Spleen (tissue), 11 donors: ENCODE measurements around the gene TRPM2. TPM values are rescaled to one million over a fixed set of nuclear protein-coding genes. Genes with fewer than 3 reads are reported as not detected.
A peak's percentile ranks its signal among the peaks of the same experiment; 100 is the strongest.

Experiments
- DNase-seq: peaks from one replicate; pipeline ENCODE4 v3.0.0-alpha.2; 2020
- H3K27ac ChIP-seq, 8 donors: fragments of 200-600 bp; sonication (generic) in 7 of 8; 1 replicate in 4 of 8; 2 replicates in 4 of 8; pipeline versions ENCODE4 v1.5.0 to v1.8.0; 2016 to 2021; ENCODE audit warnings: inconsistent platforms in 4 of 8, mild to moderate bottlenecking in 4 of 8, moderate library complexity in 1 of 8
- H3K27me3 ChIP-seq, 7 donors: fragments of 200-600 bp; sonication (generic) in 6 of 7; replicated peaks in 1 of 7; 1 replicate in 4 of 7; 2 replicates in 3 of 7; pipeline versions ENCODE4 v1.5.0 to v1.8.0; 2016 to 2021; ENCODE audit warnings: inconsistent platforms in 3 of 7, mild to moderate bottlenecking in 1 of 7
- H3K36me3 ChIP-seq, 6 donors: fragments of 200-600 bp; sonication (generic) in 5 of 6; 1 replicate in 4 of 6; 2 replicates in 2 of 6; pipeline versions ENCODE4 v1.5.0 to v1.8.0; 2016 to 2021; ENCODE audit warnings: inconsistent platforms in 2 of 6
- H3K4me1 ChIP-seq, 6 donors: fragments of 200-600 bp; sonication (generic) in 5 of 6; 1 replicate in 3 of 6; 2 replicates in 3 of 6; pipeline versions ENCODE4 v1.5.0 to v1.8.0; 2016 to 2021; ENCODE audit warnings: inconsistent platforms in 3 of 6
- H3K4me3 ChIP-seq, 8 donors: fragments of 200-600 bp; sonication (generic) in 7 of 8; 1 replicate in 4 of 8; 2 replicates in 4 of 8; pipeline versions ENCODE4 v1.5.0 to v1.8.0; 2016 to 2021; ENCODE audit warnings: inconsistent platforms in 4 of 8, mild to moderate bottlenecking in 4 of 8, moderate library complexity in 2 of 8
- H3K9me3 ChIP-seq, 8 donors: fragments of 200-600 bp; sonication (generic) in 7 of 8; 1 replicate in 4 of 8; 2 replicates in 4 of 8; pipeline versions ENCODE4 v1.5.0 to v1.8.0; 2016 to 2021; ENCODE audit warnings: inconsistent platforms in 4 of 8
- CTCF ChIP-seq, 11 experiments: fragments of 200-600 bp in 7 of 11; fragments of 450-650 bp in 4 of 11; sonication (generic) in 4 of 11; IDR thresholded peaks in 8 of 11; conservative IDR thresholded peaks in 3 of 11; 1 replicate in 7 of 11; 2 replicates in 4 of 11; pipeline versions ENCODE4 v1.4.0 to v1.8.0; 2016 to 2021; ENCODE audit warnings: antibody characterized with exemption in 11 of 11, inconsistent platforms in 4 of 11, mild to moderate bottlenecking in 1 of 11
- POLR2A ChIP-seq, 3 donors: fragments of 450-650 bp; IDR thresholded peaks; one replicate each; pipeline ENCODE4 v1.5.1; 2017; ENCODE audit warnings: antibody characterized with exemption in 3 of 3, mild to moderate bottlenecking in 1 of 3
- POLR2AphosphoS5 ChIP-seq, 3 donors: sonication (generic); formaldehyde crosslinking; IDR thresholded peaks; one replicate each; pipeline ENCODE4 v1.5.1; 2017; ENCODE audit warnings: antibody characterized with exemption in 3 of 3
- WGBS, 5 donors: extraction: QIAGEN DNeasy Blood & Tissue Kit in 3 of 5; methylation state at CpG; one replicate each; pipeline versions ENCODE4 v1.1.5 to v1.1.7; 2013 to 2018; 5-methylcytosine and 5-hydroxymethylcytosine counted together
- intact Hi-C: fragments of 100-400 bp; cut with DNase I; formaldehyde crosslinking; loops from one replicate; pipeline ENCODE4 v1.15.0; 2023; ENCODE audit warnings: low total_unique reads
- polyA plus RNA-seq, 3 donors: library from polyadenylated mRNA; stranded (reverse); fragments of 200-250 nt; gene quantifications; one replicate each; pipeline ENCODE4 v1.2.1, GENCODE V29; 2013
- total RNA-seq, 7 donors: library from RNA; depleted of rRNA in 3 of 7; stranded (reverse); fragments of >200 nt in 3 of 7; fragmentation: NEBNext Ultra II Directional in 4 of 7; extraction: Animal tissue kit (Norgen Biotek cat#: 25700) in 4 of 7; gene quantifications; one replicate each; pipeline versions ENCODE4 v1.1.0 to v1.2.1, GENCODE V29; 2016 to 2021
- donor health status: healthy with polysubstance abuse.
- donor health status: DM: no; HTN: no; CAD: no; lungs with moderate emphysema.
- donor health status: DM: no; HTN: no; CAD: no.
- donor health status: Bipolar disorder and iron deficiency.
- donor health status: healthy.
- donor health status: DM: no; HTN: no; CAD: no.
- donor health status: DM: yes; HTN: yes; CAD: no.

The TRPM2 gene
- total and polyA plus RNA-seq, 10 donors: 10.4 to 44.1 (median 23.3) TPM

GRCh38 chr21:44459712-44460440 is 106.5 kb downstream of the TRPM2 start:
- Histone ChIP-seq H3K27ac (no peak overlapping the region), H3K4me1 (peaks cover 5 to 16% (median 9%) of the 10 kb centered on the region in 6 donors), H3K4me3 (no peak overlapping the region), H3K36me3 (peaks cover 0 to 4% (median 0%) of the 10 kb centered on the region in 6 donors), H3K27me3 (peaks cover 0 to 11% (median 0%) of the 10 kb centered on the region in 7 donors), H3K9me3 (peaks cover 0 to under 1% (median 0%) of the 10 kb centered on the region in 8 donors)
- intact Hi-C loops: no loop called here
- WGBS, 5 donors: 65 to 73% (median 70%) methylated on average over 14 of the region's 14 CpGs
- no peak for TF ChIP-seq POLR2AphosphoS5 (IDR thresholded peaks at IDR 0.05)
- no peak for TF ChIP-seq POLR2A (IDR thresholded peaks at IDR 0.05)
- TF ChIP-seq CTCF (IDR thresholded peaks at IDR 0.05 in 8 of 11, conservative IDR thresholded peaks at IDR 0.05 in 3 of 11): no peak
- DNase-seq: peak; percentile 51

- H3K9me3 ChIP-seq: no peaks in the 10 kb centered on the region
- peaks cover 0 to 4% (median 0%) of the 10 kb centered on the region in 6 donors for H3K36me3 ChIP-seq
- WGBS, 5 donors: 79 to 92% (median 87%) methylated on average over 7 to 8 of the region's 8 CpGs
- H3K4me1 ChIP-seq: peaks cover 5 to 12% (median 8%) of the 10 kb centered on the region in 6 donors
- H3K27me3 ChIP-seq: peaks cover 0 to 11% (median 0%) of the 10 kb centered on the region in 7 donors
- no peak overlapping the region for H3K27ac ChIP-seq
- no peak overlapping the region for H3K4me3 ChIP-seq
- peak; percentile 46 for DNase-seq
- no peak for TF ChIP-seq POLR2AphosphoS5 (IDR thresholded peaks at IDR 0.05)
- TF ChIP-seq CTCF (IDR thresholded peaks at IDR 0.05 in 8 of 11, conservative IDR thresholded peaks at IDR 0.05 in 3 of 11): no peak
- no peak for TF ChIP-seq POLR2A (IDR thresholded peaks at IDR 0.05)
- intact Hi-C loops: no loop called here
Observed at GRCh38 chr21:44460441-44460755, 107.0 kb downstream of the TRPM2 start.

- 79 to 98% (median 92%) methylated on average over 2 to 8 of the region's 8 CpGs for WGBS, 5 donors
- H3K27ac ChIP-seq: no peak overlapping the region
- DNase-seq: peak; percentile 54
- H3K4me3 ChIP-seq: no peak overlapping the region
- peaks cover 0 to 4% (median 0%) of the 10 kb centered on the region in 6 donors for H3K36me3 ChIP-seq
- H3K4me1 ChIP-seq: peaks cover 3 to 7% (median 5%) of the 10 kb centered on the region in 6 donors
- intact Hi-C loops: no loop called here
- H3K27me3 ChIP-seq: peaks cover 0 to 5% (median 0%) of the 10 kb centered on the region in 7 donors
- no peaks in the 10 kb centered on the region for H3K9me3 ChIP-seq
- no peak for TF ChIP-seq POLR2AphosphoS5 (IDR thresholded peaks at IDR 0.05)
- no peak for TF ChIP-seq CTCF (IDR thresholded peaks at IDR 0.05 in 8 of 11, conservative IDR thresholded peaks at IDR 0.05 in 3 of 11)
- TF ChIP-seq POLR2A (IDR thresholded peaks at IDR 0.05): no peak
Observed at GRCh38 chr21:44461005-44461404, 107.6 kb downstream of the TRPM2 start.

- 76 to 93% (median 85%) methylated on average over 12 to 15 of the region's 15 CpGs for WGBS, 5 donors
- TF ChIP-seq POLR2AphosphoS5 (IDR thresholded peaks at IDR 0.05): no peak
- no peak for TF ChIP-seq POLR2A (IDR thresholded peaks at IDR 0.05)
- peak in 1 of 11 experiments; percentile 9 for TF ChIP-seq CTCF (IDR thresholded peaks at IDR 0.05 in 8 of 11, conservative IDR thresholded peaks at IDR 0.05 in 3 of 11)
- intact Hi-C loops: no loop called here
- Histone ChIP-seq H3K4me1 (peaks cover 0 to 2% (median under 1%) of the 10 kb centered on the region in 6 donors), H3K27me3 (no peaks in the 10 kb centered on the region), H3K27ac (no peak overlapping the region), H3K4me3 (no peak overlapping the region), H3K9me3 (no peaks in the 10 kb centered on the region), H3K36me3 (peaks cover 0 to 4% (median 0%) of the 10 kb centered on the region in 6 donors)
- DNase-seq: no peak
Observed at GRCh38 chr21:44461464-44462001, 108.1 kb downstream of the TRPM2 start.
